Ishikawa (cell line): ENCODE results near the gene TBC1D23.

ENCODE experiments used
- CEBPB ChIP-seq: IDR thresholded peaks from 2 replicates; pipeline ENCODE4 v1.6.1; 2012
- CREB1 ChIP-seq: IDR thresholded peaks from 2 replicates; pipeline ENCODE4 v1.6.1; 2012; ENCODE audit warnings: low read depth
- EGR1 ChIP-seq: IDR thresholded peaks from 2 replicates; pipeline ENCODE4 v1.6.1; 2012
- EP300 ChIP-seq: IDR thresholded peaks from 2 replicates; pipeline ENCODE4 v1.6.1; 2012; ENCODE audit warnings: borderline replicate concordance
- FOXM1 ChIP-seq: IDR thresholded peaks from 2 replicates; pipeline ENCODE4 v1.6.1; 2012; ENCODE audit warnings: low read depth, borderline replicate concordance
- NFIC ChIP-seq: IDR thresholded peaks from 2 replicates; pipeline ENCODE4 v1.6.1; 2012
- RAD21 ChIP-seq: IDR thresholded peaks from 2 replicates; pipeline ENCODE4 v1.6.1; 2012; ENCODE audit warnings: low read depth
- REST ChIP-seq: IDR thresholded peaks from 2 replicates; pipeline ENCODE4 v1.6.1; 2012; ENCODE audit warnings: low read depth, mild to moderate bottlenecking
- TAF1 ChIP-seq: IDR thresholded peaks from 2 replicates; pipeline ENCODE4 v1.6.1; 2012; ENCODE audit warnings: low read depth, mild to moderate bottlenecking
- TCF12 ChIP-seq: IDR thresholded peaks from 2 replicates; pipeline ENCODE4 v1.6.1; 2012; ENCODE audit warnings: low read depth
- TEAD4 ChIP-seq: IDR thresholded peaks from 2 replicates; pipeline ENCODE4 v1.6.1; 2012
- USF1 ChIP-seq: IDR thresholded peaks from 2 replicates; pipeline ENCODE4 v1.6.1; 2012
- YY1 ChIP-seq: IDR thresholded peaks from 2 replicates; pipeline ENCODE4 v1.6.1; 2012; ENCODE audit warnings: low read depth
- ZBTB7A ChIP-seq: IDR thresholded peaks from 2 replicates; pipeline ENCODE4 v1.6.1; 2012; ENCODE audit warnings: low read depth
- TF ChIP-seq, protein P1 (sequence below): IDR thresholded peaks from 2 replicates; pipeline ENCODE4 v1.6.1; 2012

Gene TBC1D23

DNA sequence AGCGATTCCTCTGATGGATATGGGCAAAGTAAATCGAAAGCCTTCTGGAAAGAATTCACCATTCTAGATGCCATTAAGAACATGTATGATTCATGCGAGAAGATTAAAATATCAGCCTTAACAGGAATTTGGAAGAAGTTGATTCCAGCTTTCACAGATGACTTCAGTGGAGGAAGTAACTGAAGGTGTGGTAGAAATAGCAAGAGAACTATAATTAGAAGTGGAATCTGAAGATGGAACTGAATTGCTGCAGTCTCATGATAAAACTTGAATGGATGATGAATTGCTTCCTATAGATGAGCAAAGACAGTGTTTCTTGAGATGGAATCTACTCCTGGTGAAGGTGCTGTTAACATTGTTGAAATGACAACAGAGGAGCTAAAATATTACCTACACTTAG is 30.1 kb upstream of the TBC1D23 start:
- no peak for TF ChIP-seq CREB1
- TF ChIP-seq, protein P1, sequence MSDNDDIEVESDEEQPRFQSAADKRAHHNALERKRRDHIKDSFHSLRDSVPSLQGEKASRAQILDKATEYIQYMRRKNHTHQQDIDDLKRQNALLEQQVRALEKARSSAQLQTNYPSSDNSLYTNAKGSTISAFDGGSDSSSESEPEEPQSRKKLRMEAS, result no peak
- no peak for TF ChIP-seq NFIC
- TF ChIP-seq EP300, result no peak
- no peak for TF ChIP-seq FOXM1
- TF ChIP-seq REST, result no peak
- no peak for TF ChIP-seq TCF12
- TF ChIP-seq TAF1, result no peak
- TF ChIP-seq USF1, result no peak
- no peak for TF ChIP-seq RAD21
- no peak for TF ChIP-seq EGR1
- no peak for TF ChIP-seq ZBTB7A
- TF ChIP-seq TEAD4, result no peak
- TF ChIP-seq CEBPB, result no peak
- TF ChIP-seq YY1, result no peak

GRCh38 chr3:100231668-100232067 is 29.1 kb upstream of the TBC1D23 start:
- TF ChIP-seq TEAD4, result no peak
- TF ChIP-seq TAF1, result no peak
- TF ChIP-seq TCF12, result no peak
- no peak for TF ChIP-seq CREB1
- TF ChIP-seq YY1, result no peak
- TF ChIP-seq FOXM1, result no peak
- TF ChIP-seq, protein P1, result no peak
- no peak for TF ChIP-seq EGR1
- no peak for TF ChIP-seq REST
- no peak for TF ChIP-seq NFIC
- TF ChIP-seq USF1, result no peak
- TF ChIP-seq ZBTB7A, result no peak
- no peak for TF ChIP-seq CEBPB
- TF ChIP-seq EP300, result no peak
- TF ChIP-seq RAD21, result no peak

GRCh38 chr3:100234364-100234763 is 26.4 kb upstream of the TBC1D23 start:
- TF ChIP-seq USF1 (no peak), FOXM1 (no peak), NFIC (no peak), CREB1 (no peak), YY1 (no peak), EGR1 (no peak), TEAD4 (no peak), CEBPB (no peak), ZBTB7A (no peak), REST (no peak)
- TF ChIP-seq, protein P1, result no peak

DNA sequence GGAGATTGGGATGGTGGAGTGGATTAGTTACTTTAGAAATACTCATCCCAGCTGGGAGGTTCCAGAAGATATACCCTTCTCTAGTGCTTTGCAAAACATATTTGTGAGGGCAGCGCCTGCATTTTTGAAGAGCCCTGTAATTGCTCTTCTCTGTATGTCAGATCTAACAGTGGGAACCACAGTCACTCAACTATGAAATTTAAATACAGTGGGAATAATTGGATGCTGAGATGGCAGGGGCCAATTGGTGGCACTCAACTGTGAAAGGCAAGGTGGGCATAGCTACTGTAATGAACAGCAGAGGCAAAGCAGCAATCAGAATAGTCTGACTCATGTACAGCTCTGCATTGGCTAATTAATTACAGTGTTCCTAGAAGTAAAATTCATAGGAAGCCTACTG is 22.2 kb upstream of the TBC1D23 start:
- no peak for TF ChIP-seq FOXM1
- TF ChIP-seq TEAD4, result no peak
- no peak for TF ChIP-seq YY1
- no peak for TF ChIP-seq EP300
